Stimulated activated CD4-positive, alpha-beta T cell treated with anti-CD3 and anti-CD28 coated beads, Interleukin-15, amount 100 ng/mL, for 24 hours (primary cell): Measurements from ENCODE around the gene TMEM14B.
"Not testable (repeated sequence)": the region's sequence is repeated elsewhere in the genome, so short reads cannot be mapped to it uniquely, and the experiment has no call there.

Source experiments
- DNase-seq: peaks from one replicate; pipeline ENCODE4 v3.0.0-alpha.2; 2020

The TMEM14B gene

DNA sequence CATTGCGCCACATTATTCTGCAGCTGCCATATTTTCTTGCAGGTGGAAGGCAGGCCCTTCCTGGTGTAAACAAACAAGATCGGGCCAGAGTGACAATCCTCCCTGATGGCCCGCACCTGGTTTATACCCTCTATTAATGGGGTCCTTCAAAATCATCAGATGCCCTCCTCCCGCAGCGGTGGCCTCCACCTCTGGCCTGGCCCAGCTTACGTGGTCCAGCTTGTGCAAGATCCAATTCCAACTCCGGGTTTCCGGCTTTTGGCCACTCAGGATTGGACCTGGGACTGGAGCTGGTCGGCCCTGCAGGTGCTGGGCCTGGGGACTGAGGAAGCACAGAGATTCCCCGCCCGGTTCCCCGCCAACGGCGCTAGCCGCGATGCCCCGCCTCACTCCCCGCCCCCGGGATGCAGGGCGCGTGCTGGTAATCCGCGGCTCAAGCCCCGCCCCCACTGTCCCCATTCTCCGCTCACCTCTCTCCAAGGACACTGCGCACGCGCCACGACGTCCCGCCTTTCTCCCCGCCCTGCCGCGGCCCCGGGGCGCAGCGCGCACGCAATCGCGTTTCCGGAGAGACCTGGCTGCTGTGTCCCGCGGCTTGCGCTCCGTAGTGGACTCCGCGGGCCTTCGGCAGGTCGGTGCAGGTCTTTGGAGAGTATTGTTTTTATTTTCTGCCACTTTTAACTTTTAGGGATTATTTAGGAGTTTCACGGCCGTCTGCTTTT lies at the start of gene TMEM14B:
TSS of gene TMEM14B (plus strand) at position 555 of the 722 bp plus-strand sequence. CDS start 1,441 bp downstream, outside the sequence.
- peak; percentile 100 for DNase-seq

DNA sequence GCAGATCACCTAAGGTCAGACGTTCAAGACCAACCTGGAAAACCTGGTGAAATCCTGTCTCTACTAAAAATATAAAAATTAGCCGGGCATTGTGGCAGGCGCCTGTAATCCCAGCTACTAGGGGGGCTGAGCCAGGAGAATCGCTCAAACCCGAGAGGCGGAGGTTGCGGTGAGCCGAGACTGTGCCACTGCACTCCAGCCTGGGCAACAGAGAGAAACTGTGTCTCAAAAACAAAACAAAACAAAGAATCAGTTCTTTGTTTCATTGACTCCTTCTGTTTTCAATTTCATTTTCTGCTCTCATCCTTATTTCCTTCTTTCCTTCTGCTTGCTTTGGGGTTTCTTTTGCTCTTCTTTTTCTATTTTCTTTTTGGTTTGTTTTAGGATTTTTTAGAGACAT lies 33.6 kb upstream of the TMEM14B start:
- no peak for DNase-seq

DNA sequence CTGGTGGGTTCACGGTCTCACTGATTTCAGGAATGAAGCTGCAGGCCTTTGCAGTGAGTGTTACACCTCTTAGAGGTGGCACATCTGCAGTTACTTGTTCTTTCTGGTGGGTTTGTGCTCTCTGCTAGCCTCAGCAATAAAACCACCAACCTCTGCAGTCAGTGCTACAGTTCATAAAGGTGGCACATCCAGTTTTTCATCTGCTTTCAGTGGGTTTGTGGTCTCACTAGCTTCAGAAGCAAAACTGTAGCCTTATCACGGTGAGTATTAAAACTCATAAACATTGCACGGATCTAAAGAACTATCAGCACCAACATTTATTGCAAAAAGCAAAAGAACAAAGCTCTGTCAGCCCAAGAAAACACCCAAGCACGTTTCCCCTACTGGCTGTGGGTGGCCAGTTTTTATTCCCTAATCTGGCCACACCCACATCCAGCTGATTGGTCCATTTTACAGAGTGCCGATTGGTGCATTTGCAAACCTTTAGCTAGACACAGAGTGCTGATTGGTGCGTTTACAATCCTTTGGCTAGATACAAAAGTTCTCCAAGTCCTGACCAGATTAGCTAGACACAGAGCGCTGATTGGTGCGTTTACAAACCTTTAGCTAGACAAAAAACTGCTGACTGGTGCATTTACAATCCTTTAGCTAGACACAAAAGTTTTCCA lies 28.2 kb upstream of the TMEM14B start:
- DNase-seq, result peak; percentile 49

DNA sequence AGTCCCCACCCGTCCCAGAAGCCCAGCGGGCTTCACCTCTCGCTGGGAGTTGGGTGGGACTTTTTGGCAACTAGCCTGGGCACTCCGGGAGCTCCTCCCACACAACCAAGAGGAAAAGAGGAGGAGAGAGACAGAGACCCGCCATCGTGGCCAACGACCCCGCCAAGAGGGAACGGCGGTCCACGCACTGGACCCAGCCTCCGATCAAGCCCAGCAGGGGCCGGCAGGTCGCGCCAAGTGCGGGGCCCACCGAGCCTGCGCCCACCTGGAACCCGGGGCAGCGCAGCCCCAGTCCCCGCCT lies 27.7 kb upstream of the TMEM14B start:
- no peak for DNase-seq

DNA sequence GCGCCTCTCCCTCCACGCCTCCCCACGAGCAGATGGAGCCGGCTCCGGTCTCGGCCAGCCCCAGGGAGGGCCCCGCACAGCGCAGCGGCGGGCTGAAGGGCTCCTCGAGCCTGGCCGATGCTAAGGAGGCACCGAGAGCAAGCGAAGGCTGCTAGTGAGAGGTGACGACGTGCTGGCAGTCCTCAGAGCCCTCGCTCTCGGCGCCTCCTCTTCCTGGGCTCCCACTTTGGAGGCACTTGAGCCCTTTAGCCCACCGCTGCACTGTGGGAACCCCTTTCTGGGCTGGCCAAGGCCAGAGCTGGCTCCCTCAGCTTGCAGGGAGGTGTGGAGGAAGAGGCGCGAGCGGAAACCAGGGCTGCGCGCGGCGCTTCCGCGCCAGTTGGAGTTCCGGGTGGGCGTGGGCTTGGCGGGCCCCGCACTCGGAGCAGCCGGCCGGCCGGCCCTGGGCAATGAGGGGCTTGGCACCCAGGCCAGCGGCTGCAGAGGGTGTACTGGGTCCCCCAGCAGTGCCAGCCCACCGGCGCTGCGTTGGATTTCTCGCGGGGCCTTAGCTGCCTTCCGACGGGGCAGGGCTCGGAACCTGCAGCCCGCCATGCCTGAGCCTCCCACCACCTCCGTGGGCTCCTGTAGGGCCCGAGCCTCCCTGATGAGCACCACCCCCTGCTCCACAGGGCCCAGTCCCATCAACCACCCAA lies 27.2 kb upstream of the TMEM14B start:
- DNase-seq, result peak; percentile 67

DNA sequence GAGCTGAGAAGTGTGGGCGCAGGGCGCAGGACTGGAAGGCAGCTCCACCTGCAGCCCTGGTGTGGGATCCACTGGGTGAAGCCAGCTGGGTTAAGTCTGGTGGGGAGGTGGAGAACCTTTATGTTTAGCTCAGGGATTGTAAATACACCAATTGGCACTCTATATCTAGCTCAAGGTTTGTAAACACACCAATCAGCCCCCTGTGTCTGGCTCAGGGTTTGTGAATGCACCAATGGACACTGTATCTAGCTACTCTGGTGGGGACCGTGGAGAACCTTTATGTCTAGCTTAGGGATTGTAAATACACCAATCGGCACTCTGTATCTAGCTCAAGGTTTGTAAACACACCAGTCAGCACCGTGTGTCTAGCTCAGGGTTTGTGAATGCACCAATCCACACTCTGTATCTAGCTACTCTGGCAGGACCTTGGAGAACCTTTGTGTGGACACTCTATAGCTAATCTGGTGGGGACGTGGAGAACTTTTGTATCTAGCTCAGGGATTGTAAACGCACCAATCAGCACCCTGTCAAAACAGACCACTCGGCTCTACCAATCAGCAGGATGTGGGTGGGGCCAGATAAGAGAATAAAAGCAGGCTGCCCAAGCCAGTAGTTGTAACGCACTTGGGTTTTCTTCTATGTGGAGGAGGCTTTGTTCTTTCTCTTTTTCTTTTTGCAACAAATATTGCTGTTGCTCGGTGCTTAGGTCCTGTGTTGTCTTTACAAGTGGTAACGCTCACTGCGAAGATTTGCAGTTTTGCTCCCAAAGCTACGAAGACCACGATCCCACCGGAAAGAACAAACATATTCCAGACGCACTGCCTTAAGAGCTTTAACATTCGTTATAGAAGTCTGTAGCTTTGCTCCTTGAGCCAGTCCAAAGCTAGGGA lies 26.4 kb upstream of the TMEM14B start:
- peak; percentile 13 for DNase-seq

DNA sequence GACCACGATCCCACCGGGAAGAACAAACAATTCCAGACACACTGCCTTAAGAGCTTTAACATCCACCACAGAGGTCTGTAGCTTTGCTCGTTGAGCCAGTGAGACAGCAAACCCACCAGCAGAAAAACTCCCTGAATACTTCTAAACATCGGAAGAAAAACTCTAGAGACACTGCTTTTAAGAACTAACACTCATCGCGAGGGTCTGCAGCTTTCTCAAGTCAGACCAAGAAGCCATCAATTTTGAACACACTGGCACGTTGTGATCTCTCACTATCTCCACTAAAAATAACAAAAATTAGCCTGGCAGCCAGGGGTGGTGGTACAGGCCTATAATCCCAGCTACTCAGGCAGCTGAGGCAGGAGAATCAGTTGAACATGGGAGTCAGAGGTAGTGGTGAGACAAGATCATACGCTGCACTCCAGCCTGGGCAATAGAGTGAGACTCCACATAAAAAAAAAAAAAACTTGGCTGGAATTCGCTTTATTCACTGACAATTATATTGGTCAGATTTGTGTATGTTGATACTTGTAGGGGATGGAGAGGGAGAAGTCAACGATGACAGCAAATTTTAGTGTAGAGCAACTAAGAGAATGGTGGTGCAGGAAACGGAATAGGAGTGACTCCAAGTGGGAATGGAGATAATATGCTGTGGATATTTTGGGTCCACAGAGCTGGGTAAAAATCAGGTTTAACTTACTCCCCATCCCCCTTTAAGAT lies 25.6 kb upstream of the TMEM14B start:
- peak; percentile 4 for DNase-seq

DNA sequence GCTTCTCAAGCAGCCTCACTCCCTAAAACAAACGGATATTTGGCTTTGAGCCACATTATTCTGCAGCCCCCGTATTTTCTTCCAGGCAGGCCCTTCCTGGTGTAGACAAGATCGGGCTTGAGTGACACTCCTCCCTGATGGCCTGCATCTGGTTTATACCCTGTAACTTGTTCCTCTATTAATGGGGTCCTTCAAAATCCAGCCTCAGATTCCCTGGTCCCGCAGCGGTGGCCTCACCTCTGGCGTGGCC lies 25.1 kb upstream of the TMEM14B start:
- no peak for DNase-seq

DNA sequence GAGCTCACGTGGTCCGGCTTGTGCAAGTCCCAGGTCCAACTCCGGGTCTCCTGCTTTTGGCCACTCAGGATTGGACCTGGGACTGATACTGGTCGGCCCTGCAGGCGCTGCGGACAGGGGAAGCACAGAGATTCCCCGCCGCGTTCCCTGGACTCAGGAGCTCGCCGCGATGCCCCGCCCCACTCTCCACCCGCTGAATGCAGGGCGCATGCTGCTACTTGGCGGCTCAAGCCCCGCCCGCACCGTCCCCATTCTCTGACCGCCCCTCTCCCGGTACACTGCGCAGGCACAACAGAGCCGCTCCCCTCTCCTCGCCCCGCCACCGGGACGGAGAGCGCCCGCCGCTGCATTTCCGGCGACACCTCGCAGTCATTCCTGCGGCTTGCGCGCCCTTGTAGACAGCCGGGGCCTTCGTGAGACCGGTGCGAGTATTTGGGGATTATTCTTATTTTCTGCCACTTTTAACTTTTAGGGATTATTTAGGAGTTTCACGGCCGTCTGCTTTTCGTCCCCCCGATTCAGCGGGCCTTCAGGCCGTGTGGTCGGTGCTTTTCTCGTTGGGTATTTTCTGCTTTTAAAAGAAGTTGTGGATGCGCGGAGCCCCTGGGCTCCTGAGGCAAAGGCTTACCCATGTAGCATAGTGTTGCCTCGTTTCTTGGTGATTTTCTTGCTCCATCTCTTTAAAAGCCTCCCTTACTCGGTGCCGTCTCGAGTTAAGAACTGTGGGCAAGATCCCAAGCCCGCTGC lies 24.6 kb upstream of the TMEM14B start, which contains the start of gene TMEM14C:
TSS of gene TMEM14C (plus strand) at position 251 of the 747 bp plus-strand sequence. CDS start 1,544 bp downstream, outside the sequence.
- peak; percentile 97 for DNase-seq

DNA sequence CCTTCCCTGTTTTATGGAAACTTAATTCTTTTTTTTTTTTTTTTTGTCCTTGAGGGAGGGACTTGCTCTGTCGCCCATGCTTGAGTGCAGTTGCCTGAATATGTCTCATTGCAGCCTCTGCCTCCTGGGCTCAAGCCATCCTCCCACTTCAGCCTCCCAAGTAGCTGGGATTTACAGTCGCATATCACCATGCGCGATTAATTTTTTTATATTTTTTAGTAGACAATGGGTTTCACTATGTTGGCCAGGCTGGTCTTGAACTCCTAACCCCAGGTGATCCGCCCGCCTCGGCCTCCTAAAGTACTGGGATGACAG lies 24.1 kb upstream of the TMEM14B start:
- peak; percentile 8 for DNase-seq

DNA sequence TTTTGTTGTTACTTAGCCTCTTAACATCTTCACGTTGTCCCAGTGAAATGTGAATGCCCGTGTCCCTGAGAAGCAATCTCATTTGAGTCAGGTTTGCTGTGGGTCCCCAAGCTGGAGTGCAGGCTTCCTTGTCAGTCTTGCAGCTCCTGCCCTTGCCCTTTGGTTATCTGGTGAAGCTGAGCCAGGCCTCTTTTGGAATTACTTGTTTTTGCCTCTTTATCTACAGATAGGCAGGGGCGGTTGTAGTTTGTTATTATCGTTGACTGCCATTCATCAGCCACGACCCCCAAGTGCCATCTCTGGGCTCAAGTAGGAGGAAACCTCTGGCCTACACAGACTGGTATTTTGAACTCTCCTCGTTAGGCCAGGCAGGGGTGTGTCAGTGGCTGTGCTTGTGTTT lies 22.6 kb upstream of the TMEM14B start:
- no peak for DNase-seq

DNA sequence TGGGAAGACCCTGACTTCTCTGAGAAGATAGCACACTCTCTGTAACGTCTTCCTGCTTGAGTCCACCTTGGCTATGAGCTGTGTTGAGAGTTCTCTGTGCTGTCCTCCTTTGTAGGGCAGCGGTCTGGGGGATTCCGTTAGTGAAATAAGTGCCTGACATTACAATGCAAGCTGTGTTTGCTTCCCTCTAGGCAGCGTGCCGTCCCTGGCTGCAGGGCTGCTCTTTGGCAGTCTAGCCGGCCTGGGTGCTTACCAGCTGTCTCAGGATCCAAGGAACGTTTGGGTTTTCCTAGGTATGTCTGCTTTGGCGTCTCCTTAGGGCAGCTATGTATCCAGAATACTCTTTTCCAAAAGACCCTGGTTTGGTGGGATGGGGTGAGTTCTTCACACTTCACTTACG lies 21.9 kb upstream of the TMEM14B start:
- no peak for DNase-seq

DNA sequence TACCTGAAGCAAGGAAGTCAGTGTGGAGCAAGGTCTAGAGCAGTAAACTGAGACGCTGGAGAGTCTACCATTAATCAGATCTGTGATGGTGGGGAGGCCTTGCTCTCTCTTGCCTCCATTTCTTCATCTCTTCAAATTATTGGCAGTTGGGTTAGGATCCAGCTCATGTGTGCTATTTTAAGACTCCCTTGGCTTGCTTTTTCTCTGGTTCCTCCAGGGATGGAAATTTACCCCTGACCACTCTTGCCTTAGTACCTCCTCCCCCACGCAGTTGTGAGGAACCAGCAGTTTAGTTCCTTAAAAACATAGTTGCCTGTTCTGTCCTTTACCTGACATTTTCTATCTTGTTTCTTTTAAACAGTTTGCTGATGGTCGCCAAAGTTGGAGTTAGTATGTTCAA lies 17.4 kb upstream of the TMEM14B start:
- no peak for DNase-seq

DNA sequence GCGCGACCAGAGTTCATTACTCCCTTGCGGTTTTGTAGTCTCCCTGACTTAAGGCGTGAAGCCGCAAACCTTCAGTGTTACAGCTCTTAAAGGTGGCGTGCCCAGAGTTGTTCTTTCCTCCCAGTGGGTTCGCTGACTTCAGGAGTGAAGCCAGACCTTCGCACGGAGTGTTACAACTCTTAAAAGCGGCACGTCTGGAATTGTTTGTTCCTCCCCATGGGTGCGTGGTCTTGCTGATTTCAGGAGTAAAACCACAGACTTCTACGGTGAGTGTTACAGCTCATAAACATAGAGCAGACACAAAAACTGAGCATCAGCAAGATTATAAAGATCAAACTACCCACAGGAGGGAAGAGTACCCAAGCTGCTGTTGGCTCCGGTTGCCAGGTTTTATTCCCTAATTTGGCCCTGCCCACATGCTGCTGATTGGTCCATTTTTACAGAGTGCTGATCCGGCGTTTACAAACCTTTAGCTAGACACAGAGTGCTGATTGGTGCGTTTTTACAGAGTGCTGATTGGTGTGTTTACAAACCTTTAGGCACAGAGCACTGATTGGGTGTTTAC lies 14.4 kb upstream of the TMEM14B start:
- DNase-seq, result no peak

DNA sequence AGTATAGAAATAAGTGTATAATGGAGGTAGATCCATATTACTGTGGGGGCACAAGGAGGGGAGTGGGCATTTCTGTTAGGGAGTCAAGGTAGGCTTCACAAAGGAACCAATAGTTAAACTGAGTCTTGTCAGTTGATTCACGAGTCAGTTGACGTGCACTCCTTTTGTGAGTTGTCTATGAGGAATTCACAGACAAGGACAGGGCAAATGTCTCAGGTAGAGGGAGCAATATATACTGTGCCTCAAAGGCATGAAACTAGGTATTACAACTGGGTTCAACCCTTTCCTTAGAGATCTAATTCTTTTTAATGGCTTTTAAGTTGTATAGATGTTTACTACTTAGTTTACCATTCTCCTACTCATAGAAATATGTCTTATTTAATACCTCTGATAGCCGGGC lies 13.7 kb upstream of the TMEM14B start:
- no peak for DNase-seq

DNA sequence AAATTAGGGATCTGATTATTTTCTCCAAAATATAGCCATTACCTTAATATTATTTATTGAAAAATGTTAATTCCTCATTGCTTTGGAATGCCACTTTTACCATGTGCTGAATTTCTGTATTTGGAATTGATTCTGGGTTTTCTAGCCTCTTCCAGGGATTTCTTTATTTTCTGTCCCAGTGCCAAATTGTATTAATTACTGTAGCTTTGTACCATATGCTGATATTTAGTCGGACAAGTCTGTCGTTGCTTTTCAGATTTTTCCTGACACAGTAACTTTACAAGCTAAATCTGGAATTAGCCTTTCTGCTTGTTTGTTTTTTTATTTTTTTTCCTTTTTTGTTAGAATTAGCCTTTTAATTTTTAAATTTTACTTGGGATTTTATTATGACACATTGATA lies 10.9 kb upstream of the TMEM14B start:
- no peak for DNase-seq

DNA sequence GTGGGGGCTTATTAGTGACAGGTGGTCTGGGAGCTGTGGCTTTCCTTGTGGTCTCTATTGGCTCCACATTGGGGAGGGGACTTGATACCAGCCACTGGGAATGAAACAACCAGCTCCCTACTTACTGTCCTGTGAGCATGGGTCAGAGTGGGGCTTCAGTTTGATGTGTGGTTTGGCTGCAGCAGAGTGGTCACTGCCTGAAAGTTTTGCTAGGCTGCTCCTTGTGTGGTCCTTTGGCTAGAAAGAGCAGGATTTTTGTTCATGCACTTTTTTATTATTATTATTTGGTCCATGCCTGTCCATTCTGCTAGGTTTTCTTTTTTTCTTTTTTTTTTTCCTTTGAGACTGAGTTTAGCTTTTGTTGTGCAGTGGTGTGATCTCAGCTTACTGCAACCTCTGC lies 7.5 kb upstream of the TMEM14B start:
- no peak for DNase-seq

DNA sequence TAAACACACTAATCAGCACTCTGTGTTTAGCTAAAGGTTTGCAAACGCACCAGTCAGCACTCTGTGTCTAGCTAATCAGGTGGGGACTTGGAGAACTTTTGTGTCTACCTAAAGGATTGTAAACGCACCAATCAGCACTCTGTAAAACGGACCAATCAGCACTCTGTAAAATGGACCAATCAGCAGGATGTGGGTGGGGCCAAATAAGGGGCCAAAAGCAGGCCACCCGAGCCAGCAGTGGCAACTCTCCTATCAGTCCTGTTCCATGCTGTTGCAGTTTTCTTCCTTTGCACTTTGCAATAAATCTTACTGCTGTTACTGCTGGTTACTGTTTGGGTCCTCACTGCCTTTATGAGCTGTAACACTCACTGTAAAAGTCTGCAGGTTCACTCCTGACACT lies 6.0 kb upstream of the TMEM14B start:
- DNase-seq, result not testable (repeated sequence)

DNA sequence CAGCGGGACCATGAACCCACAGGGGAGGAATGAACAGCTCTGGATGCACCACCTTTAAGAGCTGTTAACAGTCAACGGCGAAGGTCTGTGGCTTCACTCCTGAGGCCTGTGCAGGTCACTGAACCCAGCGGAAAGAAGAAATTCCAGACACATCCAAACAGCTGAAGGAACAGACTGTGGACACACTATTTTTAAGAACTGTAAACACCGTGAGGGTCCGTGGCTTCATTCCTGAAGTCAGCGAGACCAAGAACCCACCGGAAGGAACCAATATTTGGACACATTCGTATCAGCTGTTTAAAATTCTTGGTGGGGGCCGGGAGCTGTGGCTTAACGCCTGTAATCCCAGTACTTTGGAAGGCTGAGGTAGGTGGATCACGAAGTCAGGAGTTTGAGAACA lies 5.4 kb upstream of the TMEM14B start:
- DNase-seq, result no peak

DNA sequence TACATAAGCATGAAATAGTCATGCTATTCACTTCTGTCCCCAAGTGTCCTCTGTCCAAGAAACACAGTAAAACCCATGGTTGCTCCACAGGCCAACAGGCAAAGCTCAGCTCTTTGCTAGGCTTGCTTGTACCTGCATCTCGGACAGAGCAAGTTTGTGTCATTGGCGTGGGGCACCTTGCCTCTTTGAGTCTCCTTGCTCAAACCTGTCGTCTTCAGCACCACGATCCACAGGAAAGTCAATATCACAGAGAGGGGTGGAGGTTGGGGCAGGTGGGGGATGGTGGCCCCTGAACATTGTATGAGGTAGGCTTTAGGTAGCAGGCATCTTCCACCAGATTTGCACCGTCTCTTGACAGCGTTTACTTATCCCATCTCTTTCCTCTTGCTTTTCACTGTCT lies 4.1 kb upstream of the TMEM14B start:
- no peak for DNase-seq

DNA sequence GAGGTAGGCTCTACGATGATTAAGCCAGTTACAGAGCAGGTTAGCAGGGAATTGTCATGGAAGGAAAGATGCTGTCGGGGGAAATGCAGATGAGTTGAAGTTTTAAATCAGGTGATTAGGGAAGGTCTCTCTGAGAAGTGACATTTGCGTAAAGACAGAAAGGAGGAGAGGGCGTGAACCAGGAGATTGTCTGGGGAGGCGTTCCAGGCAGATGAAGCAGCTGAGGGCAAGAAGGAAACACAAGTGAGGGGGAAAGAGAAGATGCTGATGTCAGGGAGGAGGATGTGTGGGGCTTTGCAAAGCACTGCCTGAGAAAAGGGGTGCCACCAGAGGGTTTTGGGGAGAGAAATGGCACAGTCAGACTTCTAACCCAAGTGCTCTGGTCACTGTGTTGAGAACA lies 2.5 kb upstream of the TMEM14B start:
- DNase-seq, result no peak

DNA sequence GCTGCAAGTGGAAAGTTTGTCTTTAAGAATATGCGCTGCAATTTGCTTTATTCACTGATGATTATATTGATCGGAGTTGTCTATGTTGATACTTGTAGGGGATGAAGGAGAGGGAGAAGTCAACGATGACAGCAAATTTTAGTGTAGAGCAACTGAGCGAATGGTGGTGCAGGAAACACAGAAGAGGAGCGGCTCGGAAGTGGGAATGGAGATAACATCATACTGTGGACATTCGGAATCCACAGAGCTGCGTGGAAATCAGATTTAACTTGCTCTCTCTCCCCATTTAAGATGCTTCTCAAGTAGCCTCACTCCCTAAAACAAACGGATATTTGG lies 722 bp upstream of the TMEM14B start:
- no peak for DNase-seq
